GM12891 (cell line): ENCODE data around the gene RAP2A.

Experiments
- POLR2A ChIP-seq: IDR thresholded peaks from 2 replicates; pipeline ENCODE4 v1.6.1; 2011; ENCODE audit warnings: low read depth, low read length, control low read depth
- SPI1 ChIP-seq: IDR thresholded peaks from 2 replicates; pipeline ENCODE4 v1.6.1; 2011; ENCODE audit warnings: low read depth, low read length, control low read depth

GRCh38 chr13:97394542-97394941 is 39.4 kb upstream of the RAP2A start:
- no peak for TF ChIP-seq POLR2A
- no peak for TF ChIP-seq SPI1
